Measurements from ENCODE around the gene PLPP4.

- TF ChIP-seq, protein P1, sequence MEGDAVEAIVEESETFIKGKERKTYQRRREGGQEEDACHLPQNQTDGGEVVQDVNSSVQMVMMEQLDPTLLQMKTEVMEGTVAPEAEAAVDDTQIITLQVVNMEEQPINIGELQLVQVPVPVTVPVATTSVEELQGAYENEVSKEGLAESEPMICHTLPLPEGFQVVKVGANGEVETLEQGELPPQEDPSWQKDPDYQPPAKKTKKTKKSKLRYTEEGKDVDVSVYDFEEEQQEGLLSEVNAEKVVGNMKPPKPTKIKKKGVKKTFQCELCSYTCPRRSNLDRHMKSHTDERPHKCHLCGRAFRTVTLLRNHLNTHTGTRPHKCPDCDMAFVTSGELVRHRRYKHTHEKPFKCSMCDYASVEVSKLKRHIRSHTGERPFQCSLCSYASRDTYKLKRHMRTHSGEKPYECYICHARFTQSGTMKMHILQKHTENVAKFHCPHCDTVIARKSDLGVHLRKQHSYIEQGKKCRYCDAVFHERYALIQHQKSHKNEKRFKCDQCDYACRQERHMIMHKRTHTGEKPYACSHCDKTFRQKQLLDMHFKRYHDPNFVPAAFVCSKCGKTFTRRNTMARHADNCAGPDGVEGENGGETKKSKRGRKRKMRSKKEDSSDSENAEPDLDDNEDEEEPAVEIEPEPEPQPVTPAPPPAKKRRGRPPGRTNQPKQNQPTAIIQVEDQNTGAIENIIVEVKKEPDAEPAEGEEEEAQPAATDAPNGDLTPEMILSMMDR (IDR thresholded peaks at IDR 0.05): no peak
- TF ChIP-seq POLR2A (IDR thresholded peaks at IDR 0.05): no peak
Observed at GRCh38 chr10:120613180-120613579, 156.2 kb downstream of the PLPP4 start.
